Limb (tissue), 2 donors: ENCODE results near the gene TESMIN.

Experiments used
- DNase-seq, 2 donors: peaks; one replicate each; pipeline ENCODE4 v3.0.0-alpha.2; 2016; ENCODE audit errors: extremely low spot score in 2 of 2

Gene TESMIN

GRCh38 chr11:68683536-68684384 is 67.6 kb downstream of the TESMIN start:
- no peak for DNase-seq

GRCh38 chr11:68683121-68683520 is 68.2 kb downstream of the TESMIN start:
- no peak for DNase-seq

GRCh38 chr11:68682531-68682961 is 68.8 kb downstream of the TESMIN start:
- DNase-seq: no peak

- no peak for DNase-seq
These were observed 70.6 kb downstream of the TESMIN start for GRCh38 chr11:68680541-68681231.

- DNase-seq: no peak
These were observed 73.3 kb downstream of the TESMIN start for GRCh38 chr11:68678031-68678441.

- DNase-seq: peak in 1 of 2 donors; percentile 5
These were observed 73.9 kb downstream of the TESMIN start for GRCh38 chr11:68677432-68677831.

- DNase-seq: no peak
These were observed 76.9 kb downstream of the TESMIN start for GRCh38 chr11:68674461-68674860.

- DNase-seq: no peak
These were observed 77.3 kb downstream of the TESMIN start for GRCh38 chr11:68673991-68674390.

GRCh38 chr11:68673306-68673945 is 77.9 kb downstream of the TESMIN start:
- no peak for DNase-seq

- DNase-seq: no peak
These were observed 80.9 kb downstream of the TESMIN start for GRCh38 chr11:68670208-68670992.

GRCh38 chr11:68669301-68670090 is 81.8 kb downstream of the TESMIN start:
- DNase-seq: no peak

GRCh38 chr11:68667511-68668500 is 83.5 kb downstream of the TESMIN start:
- no peak for DNase-seq

GRCh38 chr11:68666849-68667248 is 84.5 kb downstream of the TESMIN start:
- DNase-seq: no peak

GRCh38 chr11:68665436-68665835 is 85.9 kb downstream of the TESMIN start:
- no peak for DNase-seq

GRCh38 chr11:68664906-68665305 is 86.4 kb downstream of the TESMIN start:
- DNase-seq: no peak

GRCh38 chr11:68664141-68664540 is 87.2 kb downstream of the TESMIN start:
- no peak for DNase-seq

- DNase-seq: no peak
These were observed 87.8 kb downstream of the TESMIN start for GRCh38 chr11:68663482-68664010.

GRCh38 chr11:68661697-68662603 is 89.4 kb downstream of the TESMIN start:
- no peak for DNase-seq
